WTC11 (cell line): Measurements from ENCODE around the gene POLH. TPM values are rescaled to one million over a fixed set of nuclear protein-coding genes. Genes with fewer than 3 reads are reported as not detected.
A peak's percentile ranks its signal among the peaks of the same experiment; 100 is the strongest.

Source experiments
- ATAC-seq: fragments of 200-7000 bp; cut with Tn5 transposase; 2 replicates; pipeline ENCODE4 v1.10.0; 2021; ENCODE audit warnings: mild to moderate bottlenecking, moderate library complexity
- CTCF ChIA-PET: fragments of 300-600 bp; sonication (Branson Sonifier 250); formaldehyde crosslinking; loops from one replicate; lab custom pipeline; 2021; ENCODE audit warnings: antibody characterized with exemption; lab: Charles Lee
- POLR2A ChIA-PET: fragments of 350-600 bp; sonication (Branson Sonifier 250); formaldehyde crosslinking; loops from one replicate; lab custom pipeline; 2021; ENCODE audit warnings: antibody characterized with exemption; lab: Charles Lee
- DNase-seq: peaks from one replicate; pipeline ENCODE4 v3.0.0; 2021; ENCODE audit warnings: low spot score
- H3K27ac Mint-ChIP-seq: 2 replicates; pipeline ENCODE4 v1.8.0; 2021; ENCODE audit warnings: mixed read lengths
- H3K27me3 Mint-ChIP-seq: 2 replicates; pipeline ENCODE4 v1.8.0; 2021; ENCODE audit warnings: low read depth, mild to moderate bottlenecking, moderate library complexity, mixed read lengths
- H3K36me3 Mint-ChIP-seq: 2 replicates; pipeline ENCODE4 v1.8.0; 2021; ENCODE audit warnings: mixed read lengths
- H3K4me1 Mint-ChIP-seq: 2 replicates; pipeline ENCODE4 v1.8.0; 2022; ENCODE audit warnings: mixed read lengths
- H3K4me3 Mint-ChIP-seq: 2 replicates; pipeline ENCODE4 v1.8.0; 2021; ENCODE audit warnings: mild to moderate bottlenecking, moderate library complexity, mixed read lengths
- H3K9me3 Mint-ChIP-seq: 2 replicates; pipeline ENCODE4 v1.8.0; 2021; ENCODE audit warnings: mixed read lengths
- ARID4B ChIP-seq: sonication (generic); formaldehyde crosslinking; IDR thresholded peaks from 2 replicates; pipeline ENCODE4 v1.8.0; 2023; ENCODE audit warnings: missing genetic modification reagents, mild to moderate bottlenecking, borderline replicate concordance
- CREM ChIP-seq: sonication (generic); formaldehyde crosslinking; IDR thresholded peaks from 2 replicates; pipeline ENCODE4 v1.8.1; 2022; ENCODE audit warnings: mild to moderate bottlenecking, missing genetic modification reagents, moderate library complexity
- ETV6 ChIP-seq: sonication (generic); formaldehyde crosslinking; IDR thresholded peaks from 2 replicates; pipeline ENCODE4 v1.8.1; 2022; ENCODE audit warnings: mild to moderate bottlenecking, missing genetic modification reagents
- FOXK1 ChIP-seq: sonication (generic); formaldehyde crosslinking; IDR thresholded peaks from 2 replicates; pipeline ENCODE4 v1.8.0; 2022; ENCODE audit warnings: mild to moderate bottlenecking, moderate library complexity, missing genetic modification reagents
- FOXP1 ChIP-seq: sonication (generic); formaldehyde crosslinking; IDR thresholded peaks from 2 replicates; pipeline ENCODE4 v1.8.0; 2022; ENCODE audit warnings: missing genetic modification reagents, mild to moderate bottlenecking, moderate library complexity, borderline replicate concordance
- FOXP4 ChIP-seq: sonication (generic); formaldehyde crosslinking; IDR thresholded peaks from 2 replicates; pipeline ENCODE4 v1.8.0; 2022; ENCODE audit warnings: mild to moderate bottlenecking, missing genetic modification reagents
- GABPB1 ChIP-seq: sonication (generic); formaldehyde crosslinking; IDR thresholded peaks from 2 replicates; pipeline ENCODE4 v1.8.1; 2023; ENCODE audit warnings: mild to moderate bottlenecking, missing genetic modification reagents
- GRHL2 ChIP-seq: fragments of 250-450 bp; sonication (Bioruptor Pico); IDR thresholded peaks from 2 replicates; pipeline ENCODE4 v1.8.0; 2022; ENCODE audit warnings: mild to moderate bottlenecking, moderate library complexity; ENCODE audit not compliant: insufficient replicate concordance, severe bottlenecking
- GTF2I ChIP-seq: fragments of 250-450 bp; sonication (Bioruptor Pico); conservative IDR thresholded peaks from 2 replicates; pipeline ENCODE4 v1.4.0; 2021; ENCODE audit warnings: mild to moderate bottlenecking
- JAZF1 ChIP-seq: fragments of 250-450 bp; sonication (Bioruptor Pico); IDR thresholded peaks from 2 replicates; pipeline ENCODE4 v1.9.0; 2021; ENCODE audit warnings: moderate library complexity, mild to moderate bottlenecking, inconsistent platforms
- JUN ChIP-seq: sonication (generic); formaldehyde crosslinking; IDR thresholded peaks from 2 replicates; pipeline ENCODE4 v1.8.0; 2023; ENCODE audit warnings: mild to moderate bottlenecking, missing genetic modification reagents
- KAT7 ChIP-seq: sonication (generic); formaldehyde crosslinking; IDR thresholded peaks from 2 replicates; pipeline ENCODE4 v1.8.1; 2023; ENCODE audit warnings: missing genetic modification reagents, mild to moderate bottlenecking, borderline replicate concordance
- NFYB ChIP-seq: sonication (generic); formaldehyde crosslinking; conservative IDR thresholded peaks from 2 replicates; pipeline ENCODE4 v1.8.0; 2022; ENCODE audit warnings: low read depth, missing genetic modification reagents
- NR3C1 ChIP-seq: sonication (generic); formaldehyde crosslinking; conservative IDR thresholded peaks from 2 replicates; pipeline ENCODE4 v1.8.1; 2023; ENCODE audit warnings: low read depth, mild to moderate bottlenecking, missing genetic modification reagents
- PRRX2 ChIP-seq: fragments of 250-450 bp; sonication (Bioruptor Pico); IDR thresholded peaks from 2 replicates; pipeline ENCODE4 v1.8.0; 2021; ENCODE audit warnings: mild to moderate bottlenecking
- TEAD1 ChIP-seq: sonication (generic); formaldehyde crosslinking; IDR thresholded peaks from 2 replicates; pipeline ENCODE4 v1.8.0; 2022; ENCODE audit warnings: mild to moderate bottlenecking, missing genetic modification reagents
- ZNF219 ChIP-seq: sonication (generic); formaldehyde crosslinking; IDR thresholded peaks from 2 replicates; pipeline ENCODE4 v1.8.0; 2023; ENCODE audit warnings: missing genetic modification reagents, mild to moderate bottlenecking, borderline replicate concordance
- ZNF263 ChIP-seq: sonication (generic); formaldehyde crosslinking; IDR thresholded peaks from 2 replicates; pipeline ENCODE4 v1.8.1; 2022; ENCODE audit warnings: low read depth, mild to moderate bottlenecking, moderate library complexity, missing genetic modification reagents
- ZNF416 ChIP-seq: fragments of 250-450 bp; sonication (Bioruptor Pico); IDR thresholded peaks from 2 replicates; pipeline ENCODE4 v1.9.0; 2021; ENCODE audit warnings: mild to moderate bottlenecking, inconsistent platforms
- ZNF423 ChIP-seq: fragments of 250-450 bp; sonication (Bioruptor Pico); IDR thresholded peaks from 2 replicates; pipeline ENCODE4 v2.1.2; 2022; ENCODE audit warnings: mild to moderate bottlenecking, moderate library complexity
- total RNA-seq: library from RNA; stranded (reverse); gene quantifications from 3 replicates; pipeline ENCODE4 v1.2.3, GENCODE V29; 2021
- TF ChIP-seq, protein P1 (sequence below): sonication (generic); formaldehyde crosslinking; IDR thresholded peaks from 2 replicates; pipeline ENCODE4 v1.8.0; 2022; ENCODE audit warnings: mild to moderate bottlenecking, missing genetic modification reagents
- TF ChIP-seq, protein P2 (sequence below): sonication (generic); formaldehyde crosslinking; IDR thresholded peaks from 2 replicates; pipeline ENCODE4 v1.8.1; 2022; ENCODE audit warnings: low read depth, mild to moderate bottlenecking, moderate library complexity, missing genetic modification reagents, borderline replicate concordance

The POLH gene
- total RNA-seq, 1 experiment from 2014 or later = 28.0 TPM

DNA sequence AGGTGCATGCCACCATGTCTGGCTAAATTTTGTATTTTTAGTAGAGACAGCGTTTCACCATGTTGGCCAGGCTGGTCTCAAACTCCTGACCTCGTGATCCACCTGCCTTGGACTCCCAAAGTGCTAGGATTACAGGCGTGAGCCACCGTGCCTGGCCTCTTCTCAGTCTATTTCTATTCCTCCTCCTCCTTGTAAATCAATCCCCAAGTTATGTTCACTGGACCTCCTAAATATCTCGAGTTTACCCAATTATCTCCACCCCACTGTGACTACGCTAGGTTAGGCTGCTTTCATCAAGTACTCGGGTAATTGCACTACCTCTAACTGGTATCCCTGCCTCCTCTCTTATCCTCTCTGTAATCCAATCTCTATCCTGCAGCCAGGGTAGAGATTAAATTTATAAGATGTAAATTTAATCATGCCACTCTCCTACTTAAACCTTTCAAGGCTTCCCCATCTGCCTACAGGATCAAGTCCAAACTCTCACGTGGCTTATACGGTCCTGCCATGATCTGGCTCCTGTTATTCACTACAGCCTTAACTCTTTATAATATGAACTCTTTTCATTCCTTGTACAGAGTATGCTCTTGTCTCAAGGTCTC lies 58.8 kb downstream of the POLH start:
- DNase-seq (no peak), ATAC-seq (no peak)
- Mint-ChIP-seq H3K9me3 (no peaks in the 10 kb centered on the region), H3K27me3 (no peaks in the 10 kb centered on the region), H3K4me3 (peak overlapping the region; percentile 99), H3K4me1 (peaks cover 25% of the 10 kb centered on the region), H3K36me3 (peaks cover 14% of the 10 kb centered on the region), H3K27ac (no peak overlapping the region)
- no peak for TF ChIP-seq JAZF1
- ChIA-PET CTCF (interaction anchor here (0.6 to 1.9 kb wide), 2 partner anchors 10 to 22 kb away, joined by 3 to 11 read pairs; partner anchors contain the start of gene RSPH9), POLR2A (interaction anchor here (0.6 to 1.9 kb wide), 2 partner anchors 10 to 135 kb away, joined by 3 to 9 read pairs; partner anchors contain the start of genes RSPH9 and VEGFA)

- ATAC-seq = peak; percentile 86
- Mint-ChIP-seq H3K4me3 (peak within 1 kb of the TSS; percentile 99), H3K27me3 (no peaks in the 10 kb centered on the region), H3K4me1 (peaks cover 19% of the 10 kb centered on the region), H3K9me3 (no peaks in the 10 kb centered on the region), H3K27ac (peak within 1 kb of the TSS; percentile 89), H3K36me3 (peaks cover 22% of the 10 kb centered on the region)
- POLR2A ChIA-PET = interaction anchor here (0.6 to 1.9 kb wide), 2 partner anchors 9 to 134 kb away, joined by 3 to 9 read pairs; partner anchors contain the start of genes RSPH9 and VEGFA
- peak; percentile 75 for DNase-seq
- CTCF ChIA-PET = interaction anchor here (0.6 to 1.9 kb wide), 3 partner anchors 10 to 28 kb away, joined by 3 to 11 read pairs (median 5); partner anchors contain the start of gene RSPH9
- TF ChIP-seq ZNF416 (CRISPR knock-in tag) (no peak), CREM (0 out of 2 replicates have a peak, but pooled peaks have one; percentile 52), JUN (CRISPR knock-in tag) (no peak), ZNF219 (CRISPR knock-in tag) (no peak), GTF2I (CRISPR knock-in tag) (0 out of 2 replicates have a peak, but pooled peaks have one; percentile 17), ZNF423 (CRISPR knock-in tag) (0 out of 2 replicates have a peak, but pooled peaks have one; percentile 16), FOXK1 (CRISPR knock-in tag) (peak; percentile 8; the same call in 1 of the 2 replicates), ZNF263 (CRISPR knock-in tag) (no peak), ARID4B (CRISPR knock-in tag) (peak; percentile 75; the same call in 1 of the 2 replicates), PRRX2 (CRISPR knock-in tag) (no peak), FOXP1 (peak; percentile 44; the same call in 1 of the 2 replicates), TEAD1 (CRISPR knock-in tag) (0 out of 2 replicates have a peak, but pooled peaks have one; percentile 64), FOXP4 (CRISPR knock-in tag) (no peak), NR3C1 (CRISPR knock-in tag) (no peak), NFYB (CRISPR knock-in tag) (no peak), KAT7 (CRISPR knock-in tag) (0 out of 2 replicates have a peak, but pooled peaks have one; percentile 30), ETV6 (CRISPR knock-in tag) (0 out of 2 replicates have a peak, but pooled peaks have one; percentile 29), GRHL2 (CRISPR knock-in tag) (no peak), GABPB1 (CRISPR knock-in tag) (peak; percentile 63)
- TF ChIP-seq, protein P1, sequence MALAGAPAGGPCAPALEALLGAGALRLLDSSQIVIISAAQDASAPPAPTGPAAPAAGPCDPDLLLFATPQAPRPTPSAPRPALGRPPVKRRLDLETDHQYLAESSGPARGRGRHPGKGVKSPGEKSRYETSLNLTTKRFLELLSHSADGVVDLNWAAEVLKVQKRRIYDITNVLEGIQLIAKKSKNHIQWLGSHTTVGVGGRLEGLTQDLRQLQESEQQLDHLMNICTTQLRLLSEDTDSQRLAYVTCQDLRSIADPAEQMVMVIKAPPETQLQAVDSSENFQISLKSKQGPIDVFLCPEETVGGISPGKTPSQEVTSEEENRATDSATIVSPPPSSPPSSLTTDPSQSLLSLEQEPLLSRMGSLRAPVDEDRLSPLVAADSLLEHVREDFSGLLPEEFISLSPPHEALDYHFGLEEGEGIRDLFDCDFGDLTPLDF (CRISPR knock-in tag) = peak; percentile 40; the same call in 1 of the 2 replicates
- TF ChIP-seq, protein P2, sequence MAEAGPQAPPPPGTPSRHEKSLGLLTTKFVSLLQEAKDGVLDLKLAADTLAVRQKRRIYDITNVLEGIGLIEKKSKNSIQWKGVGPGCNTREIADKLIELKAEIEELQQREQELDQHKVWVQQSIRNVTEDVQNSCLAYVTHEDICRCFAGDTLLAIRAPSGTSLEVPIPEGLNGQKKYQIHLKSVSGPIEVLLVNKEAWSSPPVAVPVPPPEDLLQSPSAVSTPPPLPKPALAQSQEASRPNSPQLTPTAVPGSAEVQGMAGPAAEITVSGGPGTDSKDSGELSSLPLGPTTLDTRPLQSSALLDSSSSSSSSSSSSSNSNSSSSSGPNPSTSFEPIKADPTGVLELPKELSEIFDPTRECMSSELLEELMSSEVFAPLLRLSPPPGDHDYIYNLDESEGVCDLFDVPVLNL (CRISPR knock-in tag) = no peak
Observed at GRCh38 chr6:43635387-43636307, 59.7 kb downstream of the POLH start, which contains the start of gene MAD2L1BP. MAD2L1BP (plus strand) TSS chr6:43635840; CDS start chr6:43635876, 36 bp downstream.
